ENCODE measurements around the gene ZBTB21. TPM values are rescaled to one million over a fixed set of nuclear protein-coding genes. Genes with fewer than 3 reads are reported as not detected.
A peak's percentile ranks its signal among the peaks of the same experiment; 100 is the strongest.

ZBTB21 gene
- total and polyA plus RNA-seq, 5 donors from 2014 or later: 2.4 to 107 (median 5.7) TPM

GRCh38 chr21:41955516-41955915 lies 54.6 kb downstream of the ZBTB21 start:
- Histone ChIP-seq H3K27ac (ENCODE audit: insufficient read depth, low read length, poor library complexity, severe bottlenecking) (no peak overlapping the region), H3K9me3 (ENCODE audit: control insufficient read depth in 2 of 2, low read length in 2 of 2) (no peaks in the 10 kb centered on the region), H3K27me3 (ENCODE audit: control insufficient read depth, insufficient read depth, low read length) (peaks cover 4% of the 10 kb centered on the region), H3K36me3 (ENCODE audit: control insufficient read depth, insufficient read depth, low read length) (no peaks in the 10 kb centered on the region), H3K4me1 (ENCODE audit: control insufficient read depth, insufficient read depth, low read length, poor library complexity, severe bottlenecking) (no peaks in the 10 kb centered on the region), H3K4me3 (ENCODE audit: low read depth, low read length) (no peak overlapping the region)
- ATAC-seq (ENCODE audit: low read depth in 2 of 2) (no peak), DNase-seq (no peak)
- Mint-ChIP-seq H3K27ac (no peak overlapping the region), H3K4me1 (peaks cover 0 to 16% (median 4%) of the 10 kb centered on the region in 4 donors), H3K4me3 (no peak overlapping the region), H3K36me3 (no peaks in the 10 kb centered on the region), H3K27me3 (peaks cover 30% of the 10 kb centered on the region), H3K9me3 (no peaks in the 10 kb centered on the region)

DNA sequence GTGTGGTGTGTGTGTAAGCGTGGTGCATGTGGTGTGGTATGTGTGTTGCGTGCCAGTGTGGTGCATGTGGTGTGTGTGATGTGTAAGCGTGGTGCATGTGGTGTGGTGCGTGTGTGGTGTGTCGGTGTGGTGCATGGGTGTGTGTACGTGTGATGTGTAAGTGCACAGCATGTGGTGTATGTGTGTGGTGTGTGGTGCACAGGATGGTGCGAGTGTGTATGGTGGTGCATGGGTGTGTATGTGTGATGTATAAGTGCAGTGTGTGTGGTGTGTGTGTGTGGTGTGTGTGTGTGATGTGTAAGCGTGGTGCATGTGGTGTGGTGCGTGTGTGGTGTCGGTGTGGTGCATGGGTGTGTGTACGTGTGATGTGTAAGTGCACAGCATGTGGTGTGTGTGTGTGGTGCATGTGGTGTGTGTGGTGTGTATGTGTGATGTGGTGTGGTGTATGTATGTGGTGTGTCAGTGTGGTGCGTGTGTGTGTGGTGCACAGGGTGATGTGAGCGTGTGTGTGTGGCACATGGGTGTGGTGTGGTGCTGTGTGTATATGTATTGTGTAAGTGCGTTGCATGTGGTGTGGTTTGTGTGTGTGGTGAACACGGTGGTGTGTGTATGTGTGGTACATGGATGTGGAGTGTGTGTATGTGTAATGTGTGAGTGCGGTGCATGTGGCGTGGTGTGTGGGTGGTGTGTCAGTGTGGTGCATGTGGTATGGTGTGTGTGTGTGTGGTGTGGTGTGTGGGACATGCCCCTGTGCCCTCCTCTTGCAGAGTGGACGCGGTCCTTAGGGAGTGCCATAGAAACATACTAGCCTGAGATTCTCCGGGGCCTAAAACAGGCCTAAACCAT lies 55.3 kb downstream of the ZBTB21 start:
- peaks cover 0 to 16% (median 4%) of the 10 kb centered on the region in 4 donors for H3K4me1 Mint-ChIP-seq
- peak overlapping the region in 2 of 4 donors; percentile 64 to 73 for H3K4me3 Mint-ChIP-seq

GRCh38 chr21:41953831-41954653 lies 56.1 kb downstream of the ZBTB21 start, which contains the start of gene C2CD2:
TSS of gene C2CD2 (minus strand) at chr21:41954018. CDS start at chr21:41953648, 370 bp downstream.
- H3K9me3 Mint-ChIP-seq: no peaks in the 10 kb centered on the region
- H3K4me1 ChIP-seq (ENCODE audit: control insufficient read depth, insufficient read depth, low read length, poor library complexity, severe bottlenecking): no peaks in the 10 kb centered on the region
- H3K4me1 Mint-ChIP-seq: peaks cover 0 to 16% (median 4%) of the 10 kb centered on the region in 4 donors
- H3K27me3 ChIP-seq (ENCODE audit: control insufficient read depth, insufficient read depth, low read length): peaks cover 4% of the 10 kb centered on the region
- H3K36me3 ChIP-seq (ENCODE audit: control insufficient read depth, insufficient read depth, low read length): no peaks in the 10 kb centered on the region
- no peaks in the 10 kb centered on the region for H3K36me3 Mint-ChIP-seq
- ATAC-seq (ENCODE audit: low read depth in 2 of 2) (peak; percentile 20 to 35), DNase-seq (peak in 1 of 3 donors; percentile 23)
- no peaks in the 10 kb centered on the region for H3K9me3 ChIP-seq (ENCODE audit: control insufficient read depth in 2 of 2, low read length in 2 of 2)
- no peak within 1 kb of the TSS for H3K4me3 ChIP-seq (ENCODE audit: low read depth, low read length)
- H3K4me3 Mint-ChIP-seq: peak within 1 kb of the TSS in 3 of 4 donors; percentile 1 to 81 (median 75)
- peaks cover 30% of the 10 kb centered on the region for H3K27me3 Mint-ChIP-seq
- H3K27ac Mint-ChIP-seq: no peak within 1 kb of the TSS
- no peak within 1 kb of the TSS for H3K27ac ChIP-seq (ENCODE audit: insufficient read depth, low read length, poor library complexity, severe bottlenecking)

More for the DNA sequence above, 55.3 kb downstream of the ZBTB21 start:
- peaks cover 4% of the 10 kb centered on the region for H3K27me3 ChIP-seq (ENCODE audit: control insufficient read depth, insufficient read depth, low read length)
- H3K4me3 ChIP-seq (ENCODE audit: low read depth, low read length): no peak overlapping the region
- H3K27ac ChIP-seq (ENCODE audit: insufficient read depth, low read length, poor library complexity, severe bottlenecking): no peak overlapping the region
- no peak for ATAC-seq (ENCODE audit: low read depth in 2 of 2)
- no peaks in the 10 kb centered on the region for H3K9me3 Mint-ChIP-seq
- no peaks in the 10 kb centered on the region for H3K36me3 Mint-ChIP-seq
- DNase-seq: no peak
- peaks cover 30% of the 10 kb centered on the region for H3K27me3 Mint-ChIP-seq
- H3K9me3 ChIP-seq (ENCODE audit: control insufficient read depth in 2 of 2, low read length in 2 of 2): no peaks in the 10 kb centered on the region
- H3K36me3 ChIP-seq (ENCODE audit: control insufficient read depth, insufficient read depth, low read length): no peaks in the 10 kb centered on the region
- H3K27ac Mint-ChIP-seq: no peak overlapping the region
- no peaks in the 10 kb centered on the region for H3K4me1 ChIP-seq (ENCODE audit: control insufficient read depth, insufficient read depth, low read length, poor library complexity, severe bottlenecking)

DNA sequence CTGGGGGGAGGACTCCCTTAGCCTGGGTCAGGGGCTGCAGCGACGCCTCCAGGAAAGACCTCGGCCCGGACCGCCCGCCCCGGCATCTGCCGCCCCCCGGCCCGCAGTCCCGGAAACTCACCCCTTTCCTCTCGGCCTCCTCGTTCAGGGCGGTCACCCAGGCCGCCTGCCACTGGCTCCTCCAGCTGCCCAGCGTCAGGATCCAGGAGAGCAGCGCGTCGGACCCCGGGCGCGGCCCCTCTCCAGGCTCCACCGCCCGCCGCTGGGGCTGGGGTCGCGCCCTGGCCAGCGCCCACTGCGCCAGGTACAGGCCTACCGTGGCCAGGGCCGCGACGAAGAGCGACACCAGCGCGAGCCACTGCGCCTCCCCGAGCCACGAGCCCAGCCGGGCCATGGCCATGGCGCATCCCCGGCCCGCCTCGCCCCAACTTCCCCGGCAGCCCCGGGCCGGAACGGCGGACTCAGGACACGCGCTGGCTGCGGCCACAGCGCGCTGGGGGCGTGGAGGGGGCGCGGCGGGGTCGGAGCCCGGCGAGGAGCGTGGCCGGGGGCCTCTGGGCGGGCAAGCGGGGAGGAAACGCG lies 56.8 kb downstream of the ZBTB21 start:
- ATAC-seq (ENCODE audit: low read depth in 2 of 2) (peak; percentile 19 to 34), DNase-seq (no peak)
- peaks cover 30% of the 10 kb centered on the region for H3K27me3 Mint-ChIP-seq
- no peaks in the 10 kb centered on the region for H3K36me3 ChIP-seq (ENCODE audit: control insufficient read depth, insufficient read depth, low read length)
- H3K9me3 ChIP-seq (ENCODE audit: control insufficient read depth in 2 of 2, low read length in 2 of 2): no peaks in the 10 kb centered on the region
- H3K27ac Mint-ChIP-seq: no peak overlapping the region
- H3K4me1 ChIP-seq (ENCODE audit: control insufficient read depth, insufficient read depth, low read length, poor library complexity, severe bottlenecking): no peaks in the 10 kb centered on the region
- H3K9me3 Mint-ChIP-seq: no peaks in the 10 kb centered on the region
- no peak overlapping the region for H3K4me3 ChIP-seq (ENCODE audit: low read depth, low read length)
- peak overlapping the region in 2 of 4 donors; percentile 75 to 81 for H3K4me3 Mint-ChIP-seq
- peaks cover 4% of the 10 kb centered on the region for H3K27me3 ChIP-seq (ENCODE audit: control insufficient read depth, insufficient read depth, low read length)
- H3K4me1 Mint-ChIP-seq: peaks cover 0 to 16% (median 4%) of the 10 kb centered on the region in 4 donors
- H3K36me3 Mint-ChIP-seq: no peaks in the 10 kb centered on the region
- H3K27ac ChIP-seq (ENCODE audit: insufficient read depth, low read length, poor library complexity, severe bottlenecking): no peak overlapping the region

DNA sequence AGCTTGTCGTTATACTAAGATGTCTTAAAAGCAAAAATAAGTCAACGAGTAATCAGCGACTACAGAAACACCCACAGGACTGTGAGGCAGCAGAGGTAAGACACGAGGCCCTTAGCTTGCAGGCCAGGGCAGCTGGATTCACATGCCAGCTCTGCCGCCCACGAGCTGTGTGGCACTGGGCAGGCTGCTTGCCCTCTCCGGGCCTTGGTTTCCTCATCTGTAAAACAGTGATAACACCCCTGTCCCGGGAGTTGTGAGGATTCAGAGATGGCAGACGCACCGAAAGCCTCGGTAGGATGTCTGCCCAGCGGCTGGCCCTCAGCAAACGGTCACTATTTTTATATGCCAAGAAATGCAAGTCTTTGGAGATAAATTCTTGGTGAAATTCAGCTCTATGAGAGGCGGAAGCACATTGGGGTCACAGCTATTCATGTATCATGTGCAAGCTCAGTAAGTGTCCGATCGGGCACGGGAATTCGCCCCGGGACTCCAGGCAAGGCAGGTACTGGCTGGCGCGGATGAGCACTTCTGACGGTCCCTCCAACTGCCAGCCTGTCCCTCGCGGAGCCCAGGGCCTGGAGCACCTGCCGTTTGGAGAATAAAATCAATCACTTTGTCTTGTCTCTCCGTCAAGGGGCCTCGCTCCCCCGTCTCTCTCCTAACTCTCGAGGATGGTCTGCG lies 57.5 kb downstream of the ZBTB21 start:
- H3K27ac Mint-ChIP-seq: no peak overlapping the region
- peak overlapping the region; percentile 1 to 81 (median 43) for H3K4me3 Mint-ChIP-seq
- peaks cover 0 to 16% (median 4%) of the 10 kb centered on the region in 4 donors for H3K4me1 Mint-ChIP-seq
- no peak overlapping the region for H3K27ac ChIP-seq (ENCODE audit: insufficient read depth, low read length, poor library complexity, severe bottlenecking)
- no peaks in the 10 kb centered on the region for H3K36me3 Mint-ChIP-seq
- H3K9me3 Mint-ChIP-seq: no peaks in the 10 kb centered on the region
- H3K36me3 ChIP-seq (ENCODE audit: control insufficient read depth, insufficient read depth, low read length): no peaks in the 10 kb centered on the region
- H3K4me1 ChIP-seq (ENCODE audit: control insufficient read depth, insufficient read depth, low read length, poor library complexity, severe bottlenecking): no peaks in the 10 kb centered on the region
- peaks cover 4% of the 10 kb centered on the region for H3K27me3 ChIP-seq (ENCODE audit: control insufficient read depth, insufficient read depth, low read length)
- ATAC-seq (ENCODE audit: low read depth in 2 of 2) (no peak), DNase-seq (no peak)
- no peaks in the 10 kb centered on the region for H3K9me3 ChIP-seq (ENCODE audit: control insufficient read depth in 2 of 2, low read length in 2 of 2)
- H3K27me3 Mint-ChIP-seq: peaks cover 35% of the 10 kb centered on the region
- H3K4me3 ChIP-seq (ENCODE audit: low read depth, low read length): no peak overlapping the region

- peak overlapping the region; percentile 1 to 81 (median 76) for H3K4me3 Mint-ChIP-seq
- no peak overlapping the region for H3K27ac Mint-ChIP-seq
- ATAC-seq (ENCODE audit: low read depth in 2 of 2): no peak
Observed at GRCh38 chr21:41951876-41952567, 58.1 kb downstream of the ZBTB21 start.

More at GRCh38 chr21:41951876-41952567, 58.1 kb downstream of the ZBTB21 start:
- H3K9me3 ChIP-seq (ENCODE audit: control insufficient read depth in 2 of 2, low read length in 2 of 2): no peaks in the 10 kb centered on the region
- no peaks in the 10 kb centered on the region for H3K4me1 ChIP-seq (ENCODE audit: control insufficient read depth, insufficient read depth, low read length, poor library complexity, severe bottlenecking)
- no peak overlapping the region for H3K27ac ChIP-seq (ENCODE audit: insufficient read depth, low read length, poor library complexity, severe bottlenecking)
- DNase-seq: no peak
- Mint-ChIP-seq H3K27me3 (peaks cover 28% of the 10 kb centered on the region), H3K4me1 (peaks cover 0 to 16% (median 4%) of the 10 kb centered on the region in 4 donors), H3K9me3 (no peaks in the 10 kb centered on the region), H3K36me3 (no peaks in the 10 kb centered on the region)
- H3K4me3 ChIP-seq (ENCODE audit: low read depth, low read length): no peak overlapping the region
- no peaks in the 10 kb centered on the region for H3K36me3 ChIP-seq (ENCODE audit: control insufficient read depth, insufficient read depth, low read length)
- peaks cover 4% of the 10 kb centered on the region for H3K27me3 ChIP-seq (ENCODE audit: control insufficient read depth, insufficient read depth, low read length)
